H9 (cell line): ENCODE results near the gene NCS1. TPM values are rescaled to one million over a fixed set of nuclear protein-coding genes. Genes with fewer than 3 reads are reported as not detected.

ENCODE experiments used
- DNase-seq: peaks from one replicate; pipeline ENCODE4 v3.0.0-alpha.2; 2017
- H2AFZ ChIP-seq: one replicate; pipeline ENCODE4 v1.6.1; 2013; ENCODE audit warnings: mild to moderate bottlenecking, low read length, control low read depth, moderate library complexity
- H2AK5ac ChIP-seq: 2 replicates; pipeline ENCODE4 v1.6.1; 2013; ENCODE audit warnings: low read length, control low read depth, mixed read lengths; ENCODE audit not compliant: insufficient read length
- H2BK120ac ChIP-seq: one replicate; pipeline ENCODE4 v1.6.1; 2013; ENCODE audit warnings: low read depth, mild to moderate bottlenecking, low read length, control low read depth, inconsistent platforms; ENCODE audit not compliant: poor library complexity, severe bottlenecking
- H2BK12ac ChIP-seq: 2 replicates; pipeline ENCODE4 v1.6.1; 2013; ENCODE audit warnings: low read length, control low read depth, mixed read lengths, low read depth; ENCODE audit not compliant: insufficient read length
- H2BK15ac ChIP-seq: 2 replicates; pipeline ENCODE4 v1.6.1; 2013; ENCODE audit warnings: low read depth, low read length, control low read depth
- H2BK20ac ChIP-seq: one replicate; pipeline ENCODE4 v1.6.1; 2013; ENCODE audit warnings: low read depth, mild to moderate bottlenecking, low read length, control low read depth, inconsistent platforms; ENCODE audit not compliant: poor library complexity, severe bottlenecking
- H2BK5ac ChIP-seq: 2 replicates; pipeline ENCODE4 v1.6.1; 2013; ENCODE audit warnings: low read length, control low read depth, mixed read lengths; ENCODE audit not compliant: insufficient read length
- H3K14ac ChIP-seq: 2 replicates; pipeline ENCODE4 v1.6.1; 2013; ENCODE audit warnings: low read length, control low read depth; ENCODE audit not compliant: insufficient read depth
- H3K18ac ChIP-seq: 2 replicates; pipeline ENCODE4 v1.6.1; 2013; ENCODE audit warnings: low read depth, mild to moderate bottlenecking, mixed read lengths, low read length, control low read depth; ENCODE audit not compliant: insufficient read length
- H3K23ac ChIP-seq: 2 replicates; pipeline ENCODE4 v1.6.1; 2013; ENCODE audit warnings: low read length, control low read depth, mixed read lengths, low read depth; ENCODE audit not compliant: insufficient read length
- H3K23me2 ChIP-seq: 2 replicates; pipeline ENCODE4 v1.6.1; 2013; ENCODE audit warnings: low read depth, mild to moderate bottlenecking, mixed read lengths, low read length, control low read depth; ENCODE audit not compliant: insufficient read length, poor library complexity, severe bottlenecking
- H3K27ac ChIP-seq: 2 replicates; pipeline ENCODE4 v1.5.1; 2013; ENCODE audit warnings: low read length, control low read depth, mixed read lengths, low read depth; ENCODE audit not compliant: insufficient read length
- H3K27me3 ChIP-seq: 2 replicates; pipeline ENCODE4 v1.6.1; 2013; ENCODE audit warnings: low read length, control low read depth, inconsistent platforms; ENCODE audit not compliant: insufficient read depth
- H3K4ac ChIP-seq: 2 replicates; pipeline ENCODE4 v1.6.1; 2013; ENCODE audit warnings: low read depth, mild to moderate bottlenecking, control low read depth, inconsistent platforms, low read length, moderate library complexity
- H3K4me1 ChIP-seq: 2 replicates; pipeline ENCODE4 v1.6.1; 2013; ENCODE audit warnings: low read length, control low read depth, inconsistent platforms; ENCODE audit not compliant: insufficient read depth
- H3K4me2 ChIP-seq: 2 replicates; pipeline ENCODE4 v1.6.1; 2013; ENCODE audit warnings: low read length, control low read depth, mixed read lengths; ENCODE audit not compliant: insufficient read length, insufficient read depth
- H3K56ac ChIP-seq: 2 replicates; pipeline ENCODE4 v1.6.1; 2013; ENCODE audit warnings: low read depth, mild to moderate bottlenecking, mixed read lengths, low read length, control low read depth; ENCODE audit not compliant: insufficient read length
- H3K79me1 ChIP-seq: 2 replicates; pipeline ENCODE4 v1.6.1; 2013; ENCODE audit warnings: low read depth, mild to moderate bottlenecking, moderate library complexity, low read length, control low read depth, inconsistent platforms; ENCODE audit not compliant: insufficient read depth, poor library complexity, severe bottlenecking
- H3K79me2 ChIP-seq: 2 replicates; pipeline ENCODE4 v1.6.1; 2013; ENCODE audit warnings: low read length, control low read depth, inconsistent platforms; ENCODE audit not compliant: insufficient read depth
- H3K9ac ChIP-seq: 2 replicates; pipeline ENCODE4 v1.6.1; 2013; ENCODE audit warnings: low read length, control low read depth, mixed read lengths; ENCODE audit not compliant: insufficient read length; ENCODE audit errors: extremely low read depth
- H3K9me3 ChIP-seq: one replicate; pipeline ENCODE4 v1.6.1; 2013; ENCODE audit warnings: low read depth, low read length, inconsistent platforms; ENCODE audit not compliant: control insufficient read depth
- H3T11ph ChIP-seq: one replicate; pipeline ENCODE4 v1.6.1; 2013; ENCODE audit warnings: mild to moderate bottlenecking, low read length, control low read depth, inconsistent platforms
- H4K20me1 ChIP-seq: one replicate; pipeline ENCODE4 v1.6.1; 2013; ENCODE audit not compliant: control insufficient read depth, insufficient read length, insufficient read depth
- H4K5ac ChIP-seq: 2 replicates; pipeline ENCODE4 v1.6.1; 2013; ENCODE audit warnings: low read depth, mild to moderate bottlenecking, mixed read lengths, low read length, control low read depth; ENCODE audit not compliant: insufficient read length
- H4K8ac ChIP-seq: replicated peaks from 2 replicates; pipeline ENCODE4 v1.6.1; 2013; ENCODE audit warnings: low read length, control low read depth, mixed read lengths, low read depth; ENCODE audit not compliant: insufficient read length
- H4K91ac ChIP-seq: 2 replicates; pipeline ENCODE4 v1.6.1; 2013; ENCODE audit warnings: low read depth, mild to moderate bottlenecking, moderate library complexity, mixed read lengths, low read length, control low read depth; ENCODE audit not compliant: insufficient read length
- H3K27ac Mint-ChIP-seq, 3 experiments: 2 replicates in 2 of 3; 3 replicates in 1 of 3; pipeline ENCODE4 v1.8.0; 2020 to 2021; ENCODE audit warnings: mixed read lengths in 3 of 3, mild to moderate bottlenecking in 1 of 3, moderate library complexity in 1 of 3
- H3K27me3 Mint-ChIP-seq: 2 replicates; pipeline ENCODE4 v1.8.0; 2021; ENCODE audit warnings: low read depth, mild to moderate bottlenecking, moderate library complexity, mixed read lengths
- H3K36me3 Mint-ChIP-seq, 3 experiments: 2 replicates in 2 of 3; 3 replicates in 1 of 3; pipeline ENCODE4 v1.8.0; 2020 to 2021; ENCODE audit warnings: low read depth in 3 of 3, mixed read lengths in 3 of 3; ENCODE audit not compliant: insufficient read depth in 1 of 3
- H3K4me1 Mint-ChIP-seq, 2 experiments: 2 replicates each; pipeline ENCODE4 v1.8.0; 2020; ENCODE audit warnings: mixed read lengths in 2 of 2
- H3K4me3 Mint-ChIP-seq, 2 experiments: 2 replicates in 1 of 2; 3 replicates in 1 of 2; pipeline ENCODE4 v1.8.0; 2020 to 2021; ENCODE audit warnings: mild to moderate bottlenecking in 2 of 2, mixed read lengths in 2 of 2, moderate library complexity in 1 of 2
- H3K9me3 Mint-ChIP-seq, 2 experiments: 2 replicates in 1 of 2; 3 replicates in 1 of 2; pipeline ENCODE4 v1.8.0; 2020; ENCODE audit warnings: mild to moderate bottlenecking in 2 of 2, mixed read lengths in 2 of 2, moderate library complexity in 1 of 2
- CTCF ChIP-seq: fragments of 200-600 bp; sonication (generic); conservative IDR thresholded peaks from 3 replicates; pipeline ENCODE4 v1.8.0; 2021; ENCODE audit warnings: antibody characterized with exemption, mild to moderate bottlenecking
- WGBS: extraction: QIAGEN DNeasy Blood & Tissue Kit; methylation state at CpG from one replicate; pipeline ENCODE4 v1.1.7; 2013; ENCODE audit warnings: missing lambda C conversion rate, low lambda C conversion rate, mixed read lengths; ENCODE audit not compliant: insufficient read length; ENCODE audit errors: extremely low coverage; 5-methylcytosine and 5-hydroxymethylcytosine counted together
- total RNA-seq: library from RNA; stranded (reverse); gene quantifications from 2 replicates; pipeline ENCODE4 v1.2.1, GENCODE V29; 2021

Gene NCS1
- total RNA-seq, 1 experiment from 2014 or later, result 38.1 TPM

GRCh38 chr9:130229759-130230158 lies 57.6 kb downstream of the NCS1 start:
- Histone ChIP-seq H3K4me1 (no peaks in the 10 kb centered on the region), H3K27me3 (no peaks in the 10 kb centered on the region), H3K4ac (no peak overlapping the region), H3K18ac (no peak overlapping the region), H4K8ac (no peak overlapping the region), H2BK12ac (no peak overlapping the region), H3K4me2 (no peak overlapping the region), H2BK20ac (no peak overlapping the region), H2AK5ac (no peak overlapping the region), H3K27ac (no peak overlapping the region), H3T11ph (no peak overlapping the region), H4K20me1 (no peaks in the 10 kb centered on the region), H3K9me3 (peaks cover 13% of the 10 kb centered on the region), H2BK5ac (no peak overlapping the region), H2AFZ (no peak overlapping the region), H3K79me2 (no peaks in the 10 kb centered on the region), H3K9ac (no peak overlapping the region), H2BK15ac (no peak overlapping the region), H3K23me2 (no peaks in the 10 kb centered on the region), H3K79me1 (no peaks in the 10 kb centered on the region), H4K5ac (no peak overlapping the region), H4K91ac (no peak overlapping the region), H3K23ac (no peak overlapping the region), H3K56ac (no peak overlapping the region), H2BK120ac (no peak overlapping the region), H3K14ac (no peak overlapping the region)
- Mint-ChIP-seq H3K9me3 (peaks cover 3 to 6% of the 10 kb centered on the region in 2 experiments; a peak in 4 of 5 replicates), H3K27me3 (no peaks in the 10 kb centered on the region), H3K4me1 (peaks cover 0 to 6% of the 10 kb centered on the region in 2 experiments; a peak in 2 of 4 replicates), H3K4me3 (no peak overlapping the region), H3K36me3 (peaks cover 34 to 51% (median 49%) of the 10 kb centered on the region in 3 experiments), H3K27ac (no peak overlapping the region)
- TF ChIP-seq CTCF, result no peak
- WGBS, result no CpG with 5 or more reads among the region's 3 CpGs
- no peak for DNase-seq
